ENCODE data around the gene PTGDR.

Gene PTGDR

DNA sequence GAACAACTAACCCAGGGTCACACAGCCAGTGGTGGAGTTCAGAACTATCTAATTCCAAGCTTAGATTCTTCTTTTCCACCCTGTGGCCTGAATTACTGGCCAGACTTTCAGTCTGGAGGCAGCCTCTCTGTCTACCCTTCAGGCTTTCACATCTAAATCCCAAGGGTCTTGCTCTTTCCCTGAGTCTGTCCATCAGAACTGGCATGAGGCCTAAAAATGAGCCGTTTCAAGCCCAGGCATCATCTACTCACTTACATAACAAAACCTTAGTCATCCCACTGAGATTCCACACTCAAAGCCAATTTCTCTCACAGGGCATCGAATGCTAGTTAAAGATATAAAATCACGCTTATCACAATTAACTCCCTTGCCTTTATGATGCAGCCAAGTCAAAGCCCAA is 1.3 kb upstream of the PTGDR start:
- DNase-seq, result no peak

DNA sequence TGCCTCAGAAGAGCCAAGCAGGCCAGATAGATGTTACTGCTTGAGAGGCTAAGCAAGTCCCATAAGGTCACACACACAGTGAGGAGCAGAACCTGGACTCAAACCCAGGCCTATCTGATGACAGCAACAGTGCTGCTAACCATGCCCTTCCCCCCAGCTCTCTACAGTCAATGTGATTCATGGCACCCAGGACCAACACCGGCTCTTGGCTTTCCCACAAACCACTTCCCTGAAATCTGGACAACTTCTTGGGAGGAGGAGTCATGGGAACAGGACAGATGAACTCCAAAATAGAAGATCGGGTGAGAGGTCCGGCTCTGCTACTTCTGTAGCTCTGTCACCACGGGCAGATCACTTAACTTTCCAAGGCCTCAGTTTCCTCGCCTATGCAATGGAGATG is 716 bp upstream of the PTGDR start:
- DNase-seq, result no peak

DNA sequence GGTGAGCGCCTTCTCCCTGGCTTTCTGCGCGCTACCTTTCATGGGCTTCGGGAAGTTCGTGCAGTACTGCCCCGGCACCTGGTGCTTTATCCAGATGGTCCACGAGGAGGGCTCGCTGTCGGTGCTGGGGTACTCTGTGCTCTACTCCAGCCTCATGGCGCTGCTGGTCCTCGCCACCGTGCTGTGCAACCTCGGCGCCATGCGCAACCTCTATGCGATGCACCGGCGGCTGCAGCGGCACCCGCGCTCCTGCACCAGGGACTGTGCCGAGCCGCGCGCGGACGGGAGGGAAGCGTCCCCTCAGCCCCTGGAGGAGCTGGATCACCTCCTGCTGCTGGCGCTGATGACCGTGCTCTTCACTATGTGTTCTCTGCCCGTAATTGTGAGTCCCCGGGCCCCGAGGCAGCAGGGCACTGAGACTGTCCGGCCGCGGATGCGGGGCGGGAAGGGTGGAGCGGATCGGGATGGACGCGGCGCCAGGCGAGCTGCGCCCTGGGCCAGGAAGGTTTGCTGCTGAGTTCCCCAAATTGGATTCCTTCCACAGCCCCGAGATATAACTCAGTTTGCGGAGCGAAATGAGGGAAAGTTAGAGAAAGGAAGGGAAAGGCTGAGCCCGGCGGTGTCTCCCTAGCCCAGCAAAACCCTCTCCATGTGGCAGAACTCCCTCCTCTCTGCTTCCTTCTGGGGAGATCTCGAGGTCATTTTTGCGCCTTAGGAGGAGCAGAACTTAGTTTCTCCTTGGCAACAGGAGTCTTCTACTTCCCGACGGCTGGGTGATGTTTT is 972 bp downstream of the PTGDR start:
- DNase-seq, result peak; percentile 4

DNA sequence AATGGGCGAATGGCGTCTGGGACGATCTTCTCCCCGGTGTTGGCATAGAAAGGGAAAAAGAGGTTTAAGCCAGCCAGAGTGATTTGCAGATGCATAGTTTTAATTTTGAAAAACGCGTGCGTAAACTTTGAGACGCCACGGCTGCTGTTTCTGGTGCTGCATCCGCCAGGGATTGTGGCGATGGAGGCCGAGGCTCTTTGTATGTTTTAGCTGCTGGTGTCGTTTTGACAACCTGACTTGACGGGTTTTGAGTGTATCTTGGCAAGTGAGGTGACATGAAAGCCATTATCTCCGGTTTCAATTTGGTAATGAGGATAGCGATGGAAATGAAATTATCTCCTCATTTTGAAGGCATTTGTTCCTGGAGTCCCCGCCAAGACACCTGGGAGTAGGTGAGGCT is 1.6 kb downstream of the PTGDR start:
- DNase-seq, result no peak

DNA sequence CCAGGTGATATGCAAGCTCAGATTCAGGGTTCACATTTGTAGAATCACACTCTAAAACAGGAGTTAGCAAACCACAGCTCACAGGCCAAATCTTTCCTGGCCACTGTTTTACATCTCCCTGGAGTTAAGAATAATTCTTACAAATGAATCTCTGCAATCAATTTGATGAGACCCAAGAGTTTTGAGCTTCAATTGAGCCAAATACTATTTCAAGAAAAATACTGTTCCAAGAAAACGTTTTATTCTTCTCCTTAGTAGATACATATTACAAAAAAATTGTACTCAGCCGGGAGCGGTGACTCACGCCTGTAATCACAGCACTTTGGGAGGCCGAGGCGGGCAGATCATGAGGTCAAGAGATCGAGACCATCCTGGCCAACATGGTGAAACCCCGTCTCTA is 2.5 kb downstream of the PTGDR start:
- DNase-seq, result no peak

DNA sequence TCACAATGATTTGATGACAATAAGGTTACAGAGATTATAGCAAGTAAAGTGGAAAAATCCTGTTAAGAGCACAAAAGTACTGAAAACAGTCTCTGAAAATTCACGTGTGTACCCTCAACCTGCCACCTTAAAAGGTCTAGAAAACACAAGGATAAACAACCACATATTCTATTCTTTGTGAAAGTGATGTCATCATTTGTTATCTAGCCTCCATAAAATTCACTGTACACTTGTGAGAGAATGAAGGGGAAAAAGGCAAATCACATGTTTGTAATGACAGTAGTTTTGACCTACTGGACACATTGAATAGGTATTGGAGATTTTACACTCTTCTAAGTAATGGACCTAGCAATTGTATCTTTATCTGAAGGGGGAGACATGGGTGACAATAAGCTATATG is 4.0 kb downstream of the PTGDR start:
- no peak for DNase-seq

DNA sequence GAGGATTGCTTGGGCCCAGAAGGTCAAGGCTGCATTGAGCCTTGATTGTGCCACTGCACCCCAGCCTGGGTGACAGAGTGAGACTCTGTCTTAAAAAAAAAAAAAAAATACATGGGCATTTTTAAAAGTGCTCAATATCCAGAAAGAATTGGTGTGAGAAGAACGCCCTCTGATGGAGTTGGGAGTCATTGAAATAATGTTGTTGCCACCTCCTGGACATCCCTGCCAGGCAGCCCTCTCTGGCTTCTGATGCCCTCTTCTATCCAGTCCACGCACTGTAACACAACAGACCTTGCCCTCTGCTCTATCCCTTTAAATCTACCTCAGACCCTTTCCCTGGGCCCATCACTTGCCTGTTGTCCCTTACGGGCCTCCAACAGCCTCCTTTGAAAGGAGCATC is 4.9 kb downstream of the PTGDR start:
- peak; percentile 8 for DNase-seq

DNA sequence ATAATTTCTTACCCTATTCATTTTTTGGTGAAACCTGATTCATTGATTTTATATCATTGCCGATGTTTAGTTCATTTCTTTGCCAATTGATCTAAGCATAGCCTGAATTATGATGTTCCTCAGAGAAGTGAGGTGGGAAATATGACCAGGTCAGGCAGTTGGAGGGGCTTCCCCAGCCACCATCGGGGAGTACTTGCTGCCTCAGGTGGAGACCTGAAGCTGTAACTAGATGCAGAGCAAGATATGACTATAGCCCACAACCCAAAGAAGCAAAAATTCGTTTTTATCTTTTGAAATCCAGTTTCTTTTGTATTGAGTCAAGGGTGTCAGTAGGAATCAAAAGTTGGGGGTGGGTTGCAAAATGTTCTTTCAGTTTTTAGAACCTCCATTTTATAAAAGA is 7.9 kb downstream of the PTGDR start:
- DNase-seq, result no peak

DNA sequence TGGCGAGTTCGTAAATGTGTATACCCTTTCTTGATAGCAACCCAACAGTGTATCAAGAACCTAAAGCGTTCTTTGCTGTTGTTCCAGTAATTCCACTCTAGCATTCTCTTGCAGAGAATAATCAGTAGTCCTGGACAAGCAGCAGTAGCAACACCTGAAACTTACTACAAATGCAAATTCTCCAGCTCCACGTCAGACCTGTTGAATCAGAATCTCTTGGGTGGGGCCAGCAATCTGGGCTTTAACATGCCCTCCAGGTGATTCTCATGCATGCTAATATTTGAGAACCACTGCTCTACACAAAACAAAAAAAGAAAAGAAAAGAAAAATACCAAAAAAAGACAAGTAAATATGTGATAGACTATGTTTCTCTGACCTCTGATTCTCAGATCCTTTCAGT is 10.1 kb downstream of the PTGDR start:
- no peak for DNase-seq

DNA sequence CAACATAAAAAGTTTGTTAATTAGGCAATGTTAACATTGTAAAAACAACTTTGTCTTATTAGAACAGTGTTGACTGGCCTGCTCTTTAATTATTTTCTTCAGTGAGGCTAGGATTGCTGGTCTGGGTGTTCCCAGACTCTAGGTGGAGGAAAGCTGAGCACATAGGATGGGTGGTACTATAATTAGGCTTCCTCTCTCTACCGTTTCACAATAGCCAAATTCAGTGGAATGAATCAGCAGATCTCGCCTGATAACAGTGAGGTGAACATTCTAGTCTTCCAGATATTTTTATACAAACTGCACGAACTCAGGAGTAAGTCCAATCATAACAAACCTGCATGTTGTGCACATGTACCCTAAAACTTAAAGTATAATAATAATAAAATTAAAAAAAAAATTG is 11.9 kb downstream of the PTGDR start:
- DNase-seq, result no peak

DNA sequence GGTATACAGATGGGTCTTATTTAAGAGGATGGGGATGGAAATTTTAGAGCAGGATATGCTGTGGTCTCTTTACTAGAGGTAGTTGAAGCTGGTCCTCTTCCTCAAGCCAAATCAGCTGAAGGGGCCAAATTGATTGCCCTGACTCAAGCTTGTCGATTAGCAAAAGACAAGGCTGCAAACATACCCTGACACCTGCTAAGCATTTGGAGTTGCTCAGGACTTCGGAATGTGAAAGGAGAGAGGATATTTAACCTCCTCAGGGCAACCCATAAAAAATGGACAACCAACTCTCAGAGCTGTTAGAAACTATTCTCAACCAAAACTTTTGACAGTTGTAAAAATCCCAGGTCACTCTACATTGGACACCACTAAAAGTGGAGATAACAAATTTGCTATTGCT is 15.6 kb downstream of the PTGDR start:
- DNase-seq, result no peak

DNA sequence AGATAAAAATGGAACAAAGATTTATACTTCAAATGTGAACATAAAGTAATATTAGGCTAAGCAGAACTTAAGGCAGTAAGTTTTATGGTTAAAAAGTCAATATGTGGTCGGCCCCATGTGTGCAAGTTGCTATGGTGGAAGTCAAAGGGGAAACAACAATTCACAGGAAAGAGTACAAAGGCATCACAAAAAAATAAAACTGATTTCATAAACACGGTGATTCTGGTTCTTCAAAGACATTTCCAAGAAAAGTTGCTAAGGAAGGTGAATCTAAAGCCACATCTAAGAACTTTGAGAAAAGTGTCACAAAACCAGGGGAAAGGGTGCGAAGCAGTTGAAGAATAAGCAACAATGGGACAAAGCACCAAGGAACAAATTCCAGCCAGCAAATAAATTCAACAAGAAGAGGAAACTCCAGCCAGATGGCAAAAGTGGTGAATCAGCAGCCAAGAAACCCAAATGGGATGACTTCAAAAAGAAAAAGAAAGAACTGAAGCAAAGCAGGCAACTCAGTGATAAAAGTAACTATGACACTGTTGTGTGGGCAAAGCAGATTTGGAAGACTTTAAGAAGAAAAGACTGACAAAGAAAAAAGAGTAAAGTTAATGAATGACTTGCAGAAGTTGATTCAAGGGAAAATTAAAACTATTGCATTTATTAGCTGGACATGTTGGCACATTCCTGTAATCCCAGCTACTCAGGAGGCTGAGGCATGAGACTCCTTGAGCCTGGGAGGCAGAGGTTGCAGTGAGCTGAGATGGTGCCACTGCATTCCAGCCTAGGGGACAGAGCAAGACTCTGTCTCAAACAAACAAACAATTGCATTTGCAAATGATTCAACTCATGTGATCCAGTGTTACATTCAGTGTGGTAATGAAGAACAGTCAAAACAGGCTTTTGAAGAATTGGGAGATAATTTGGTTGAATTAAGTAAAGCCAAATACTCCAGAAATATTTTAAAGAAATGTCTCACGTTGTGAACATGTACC is 19.5 kb downstream of the PTGDR start:
- no peak for DNase-seq

DNA sequence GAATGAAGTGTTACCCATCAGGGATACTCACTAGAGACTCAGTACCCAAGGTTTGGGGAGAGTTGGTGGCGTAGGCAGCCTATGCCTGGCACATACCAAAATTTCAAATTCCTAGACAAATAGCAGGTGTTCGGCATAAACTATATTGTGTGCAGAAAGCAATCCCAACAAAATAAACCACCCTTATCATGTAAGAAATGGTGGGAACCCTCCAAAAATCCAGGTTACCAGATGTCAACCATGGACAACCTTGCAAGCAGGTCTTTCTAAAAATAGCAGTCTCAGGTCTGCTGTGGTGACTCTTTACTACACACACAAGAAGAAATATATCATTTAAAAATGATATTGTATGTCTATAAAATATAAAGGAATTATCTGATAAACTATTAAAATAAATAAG is 28.9 kb downstream of the PTGDR start:
- no peak for DNase-seq

DNA sequence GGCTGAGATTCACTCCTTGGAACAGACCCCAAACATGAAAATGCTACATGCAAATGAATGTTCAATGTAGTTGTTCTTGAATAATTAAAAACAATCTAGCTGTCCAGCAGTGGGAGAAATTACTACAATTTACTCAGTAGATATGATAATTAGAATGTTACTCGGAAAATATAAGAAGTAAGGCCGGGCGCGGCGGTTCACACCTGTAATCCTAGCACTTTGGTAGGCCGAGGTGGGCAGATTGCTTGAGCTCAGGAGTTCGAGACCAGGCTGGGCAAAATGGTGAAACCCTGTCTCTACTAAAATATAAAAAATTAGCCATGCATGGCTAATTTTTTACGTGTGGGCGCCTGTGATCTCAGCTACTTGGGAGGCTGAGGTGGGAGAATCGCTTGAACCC is 31.3 kb downstream of the PTGDR start:
- no peak for DNase-seq

DNA sequence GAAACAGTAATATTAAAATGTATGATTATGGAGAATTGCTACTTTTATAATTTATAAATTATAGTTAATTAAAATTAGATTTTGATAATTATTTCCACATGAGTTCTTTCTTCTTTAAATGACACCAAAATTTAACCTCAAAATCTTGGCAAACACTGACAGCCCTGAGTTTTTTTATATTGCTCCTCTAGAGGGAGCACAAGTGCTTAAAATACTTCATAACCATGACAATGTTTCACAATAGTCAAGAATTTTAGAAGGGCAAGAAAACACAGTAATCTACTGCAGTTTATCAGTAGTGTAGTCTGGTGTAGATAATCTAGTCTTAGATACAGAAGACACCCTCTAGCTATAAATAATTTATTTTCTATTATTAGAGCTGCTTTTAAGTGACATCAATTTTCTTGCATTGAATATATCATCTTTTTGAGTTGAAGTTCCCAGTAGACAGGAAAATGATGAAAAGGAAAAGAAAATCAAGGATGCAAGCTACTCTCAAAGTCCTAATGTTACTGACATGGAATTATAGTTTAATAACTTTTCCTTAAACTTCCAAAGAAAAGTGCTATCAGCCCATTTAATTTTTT is 32.3 kb downstream of the PTGDR start:
- no peak for DNase-seq

DNA sequence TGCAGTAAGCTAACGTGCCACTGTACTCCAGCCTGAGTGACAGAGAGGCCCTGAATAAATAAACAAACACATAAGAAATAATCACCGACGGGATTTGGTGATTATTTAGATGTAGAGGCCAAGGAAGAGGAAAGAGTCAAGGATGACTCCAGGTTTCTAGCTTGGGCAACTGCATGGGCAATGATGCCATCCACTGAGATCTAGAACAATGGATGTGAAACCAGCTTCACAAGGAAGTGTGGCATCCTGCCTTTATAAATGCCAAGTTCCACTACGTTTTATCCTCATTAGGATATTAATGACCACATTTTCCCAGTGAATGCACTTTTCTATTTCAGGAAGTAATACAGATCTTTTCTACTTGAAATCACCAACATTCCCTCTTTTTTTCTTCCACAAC is 35.7 kb downstream of the PTGDR start:
- no peak for DNase-seq

DNA sequence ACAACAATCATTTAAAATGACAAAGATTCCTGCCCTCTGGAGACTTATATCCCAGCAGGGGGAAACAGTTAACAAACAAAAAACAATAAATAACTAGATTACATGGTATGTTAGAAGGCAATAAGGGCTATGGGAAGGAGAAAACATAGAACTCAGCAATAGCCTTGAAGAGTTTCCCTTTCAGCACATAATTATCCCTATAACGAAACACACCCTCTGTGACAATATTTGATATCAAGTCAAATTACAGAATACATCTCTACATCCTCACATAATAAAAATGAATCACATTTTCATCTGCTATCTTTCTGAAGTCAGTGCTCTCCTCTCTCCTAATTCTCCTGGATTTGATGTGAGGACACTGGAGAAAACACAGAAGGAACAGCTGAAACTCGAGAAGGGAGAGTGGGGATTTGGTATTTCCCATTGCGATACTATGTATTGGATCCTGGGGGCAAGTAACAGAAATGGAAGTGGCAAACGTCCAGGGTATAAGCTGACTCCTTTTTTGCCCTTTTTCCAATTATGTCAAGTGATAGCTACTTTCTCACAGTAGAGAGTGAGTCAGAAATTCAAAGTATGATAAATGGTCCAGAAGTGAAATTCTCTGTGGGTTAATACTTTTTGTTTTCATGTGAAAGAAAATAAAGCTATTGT is 36.9 kb downstream of the PTGDR start:
- DNase-seq, result no peak

DNA sequence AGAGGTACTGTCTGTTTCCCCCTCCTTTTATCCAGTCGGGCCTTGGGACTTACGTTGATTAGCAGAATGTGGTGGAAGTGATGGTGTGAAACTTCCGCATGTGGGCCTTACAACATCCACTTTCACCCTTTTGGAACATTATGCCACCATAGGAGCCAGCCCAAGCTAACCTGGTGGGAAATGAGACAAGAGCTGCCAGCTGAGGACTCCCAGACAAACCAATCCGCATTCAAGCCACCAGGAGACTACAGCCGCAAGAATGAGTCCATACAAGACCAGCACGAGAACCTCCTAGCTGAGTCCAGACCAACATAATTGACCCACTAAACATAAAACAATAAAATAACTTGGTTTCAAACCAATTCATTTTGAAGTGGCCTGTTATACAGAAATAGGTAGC is 37.5 kb downstream of the PTGDR start:
- no peak for DNase-seq

DNA sequence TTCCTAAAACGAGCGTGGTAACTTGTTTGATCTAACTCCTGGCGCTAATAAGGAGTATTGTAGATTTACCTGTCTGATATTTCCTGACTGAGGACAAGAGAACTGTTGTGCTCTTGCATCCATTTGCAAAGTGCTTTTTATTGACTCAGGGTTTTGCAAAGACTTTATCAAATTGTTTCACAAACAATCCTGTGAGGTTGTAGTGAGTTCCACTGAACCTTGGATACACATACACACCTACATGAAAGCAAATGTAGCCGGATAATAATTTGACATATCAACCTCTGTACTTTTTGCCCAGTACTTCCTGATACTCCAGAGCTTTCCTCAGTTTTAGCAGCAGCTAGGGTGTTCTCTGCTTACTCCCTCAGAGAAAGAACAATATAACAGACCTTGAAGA is 39.9 kb downstream of the PTGDR start:
- DNase-seq, result no peak

DNA sequence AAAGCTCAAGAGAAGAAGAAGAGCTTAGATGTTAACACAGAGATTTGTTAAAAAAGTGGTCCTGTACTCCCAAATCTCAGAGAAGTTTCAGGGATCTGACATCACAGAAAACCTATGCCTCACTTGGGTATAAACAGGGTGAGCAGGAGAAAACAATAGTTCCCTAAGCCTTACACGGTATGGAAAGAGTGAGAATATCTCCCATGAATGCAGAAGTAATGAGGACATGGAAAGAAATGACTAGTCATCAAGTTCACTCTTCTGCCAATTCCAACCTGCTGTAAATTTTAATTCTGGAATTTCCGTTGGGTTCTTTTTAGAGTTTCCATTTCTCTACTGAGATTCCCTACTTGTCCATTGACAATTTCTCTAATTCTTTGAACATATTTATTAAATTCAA is 40.4 kb downstream of the PTGDR start:
- no peak for DNase-seq

DNA sequence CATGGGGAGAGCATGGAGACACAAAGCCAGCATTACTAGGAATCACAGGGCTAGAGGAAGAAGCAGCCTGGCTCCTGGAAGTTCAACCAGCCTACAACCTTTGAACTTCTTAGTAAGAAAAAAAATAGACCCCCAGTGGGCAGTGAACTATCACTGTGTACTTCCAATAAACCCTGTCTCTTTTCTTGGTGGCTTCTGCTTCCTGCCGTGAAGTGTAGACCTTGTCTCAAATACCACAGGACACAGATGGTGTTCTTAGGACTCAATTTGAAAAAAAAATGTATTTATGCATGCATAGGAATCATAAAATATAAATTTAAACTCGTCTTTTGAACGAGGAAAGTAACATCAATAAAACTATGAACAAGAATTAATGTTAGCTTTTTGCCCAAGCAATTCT is 43.0 kb downstream of the PTGDR start:
- DNase-seq, result no peak

DNA sequence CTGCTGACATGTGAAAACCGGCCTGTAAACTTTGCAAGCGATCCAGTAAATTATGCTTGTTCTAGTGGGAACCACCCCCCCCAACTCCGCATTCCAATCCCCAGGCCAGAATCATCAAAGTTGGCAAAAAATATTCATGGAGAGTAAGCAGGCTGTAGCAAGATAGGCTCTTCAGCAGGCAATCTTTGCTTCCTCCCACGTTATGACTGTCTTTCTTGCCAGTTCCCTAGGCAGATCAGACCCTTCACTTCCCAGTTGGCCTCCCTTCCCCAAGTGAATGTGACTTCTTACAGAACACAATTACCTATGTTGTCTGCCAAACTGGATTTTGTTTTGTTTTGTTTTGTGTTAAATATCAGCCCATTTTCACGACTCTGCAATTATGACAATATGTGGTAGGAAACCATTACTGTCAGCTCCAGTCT is 45.4 kb downstream of the PTGDR start:
- DNase-seq, result no peak

DNA sequence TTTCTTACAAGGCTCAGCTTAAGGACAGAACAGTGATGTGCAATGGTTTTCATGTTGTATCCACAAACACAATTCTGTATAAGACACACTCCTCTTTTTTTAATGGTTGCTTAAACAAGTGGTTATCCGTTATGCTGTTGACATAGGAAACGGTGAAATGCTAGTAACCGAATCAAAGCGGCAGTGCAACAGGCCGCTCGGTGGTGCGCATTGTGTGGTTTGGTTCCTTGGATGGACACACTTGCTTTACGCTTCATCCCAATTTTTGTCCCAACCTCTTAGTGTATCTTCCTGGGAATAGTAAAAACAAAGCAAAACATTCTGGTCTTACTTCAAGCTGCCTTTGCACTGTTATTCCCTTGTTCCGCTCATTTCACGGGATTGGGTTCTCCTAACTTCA is 46.0 kb downstream of the PTGDR start:
- DNase-seq, result no peak
